ENCODE data around the gene PAMR1. TPM values are rescaled to one million over a fixed set of nuclear protein-coding genes. Genes with fewer than 3 reads are reported as not detected.
A peak's percentile ranks its signal among the peaks of the same experiment; 100 is the strongest.
"Not testable (repeated sequence)": the region's sequence is repeated elsewhere in the genome, so short reads cannot be mapped to it uniquely, and the experiment has no call there.

The PAMR1 gene
- total RNA-seq, 1 donor from 2014 or later, result 12.9 TPM

- no peak for DNase-seq
- H3K36me3 ChIP-seq, result no peaks in the 10 kb centered on the region
- intact Hi-C loops (cut with micrococcal nuclease), result no loop called here
These were observed 24.4 kb upstream of the PAMR1 start for GRCh38 chr11:35549787-35550186.

GRCh38 chr11:35548925-35549561, 23.6 kb upstream of the PAMR1 start:
- H3K4me1 ChIP-seq, result peaks cover 14% of the 10 kb centered on the region
- no peaks in the 10 kb centered on the region for H3K9me3 ChIP-seq (replicated peaks)
- DNase-seq, result no peak
- TF ChIP-seq, protein P1, sequence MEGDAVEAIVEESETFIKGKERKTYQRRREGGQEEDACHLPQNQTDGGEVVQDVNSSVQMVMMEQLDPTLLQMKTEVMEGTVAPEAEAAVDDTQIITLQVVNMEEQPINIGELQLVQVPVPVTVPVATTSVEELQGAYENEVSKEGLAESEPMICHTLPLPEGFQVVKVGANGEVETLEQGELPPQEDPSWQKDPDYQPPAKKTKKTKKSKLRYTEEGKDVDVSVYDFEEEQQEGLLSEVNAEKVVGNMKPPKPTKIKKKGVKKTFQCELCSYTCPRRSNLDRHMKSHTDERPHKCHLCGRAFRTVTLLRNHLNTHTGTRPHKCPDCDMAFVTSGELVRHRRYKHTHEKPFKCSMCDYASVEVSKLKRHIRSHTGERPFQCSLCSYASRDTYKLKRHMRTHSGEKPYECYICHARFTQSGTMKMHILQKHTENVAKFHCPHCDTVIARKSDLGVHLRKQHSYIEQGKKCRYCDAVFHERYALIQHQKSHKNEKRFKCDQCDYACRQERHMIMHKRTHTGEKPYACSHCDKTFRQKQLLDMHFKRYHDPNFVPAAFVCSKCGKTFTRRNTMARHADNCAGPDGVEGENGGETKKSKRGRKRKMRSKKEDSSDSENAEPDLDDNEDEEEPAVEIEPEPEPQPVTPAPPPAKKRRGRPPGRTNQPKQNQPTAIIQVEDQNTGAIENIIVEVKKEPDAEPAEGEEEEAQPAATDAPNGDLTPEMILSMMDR (IDR thresholded peaks at IDR 0.05; ENCODE audit: borderline replicate concordance), result no peak
- H3K27ac ChIP-seq (replicated peaks), result peak overlapping the region; percentile 42
- no peaks in the 10 kb centered on the region for H3K36me3 ChIP-seq
- intact Hi-C loops (cut with micrococcal nuclease), result no loop called here
- no peak overlapping the region for H3K4me3 ChIP-seq
- H3K27me3 ChIP-seq (ENCODE audit: low read depth), result peaks cover 45% of the 10 kb centered on the region

More at GRCh38 chr11:35549787-35550186, 24.4 kb upstream of the PAMR1 start:
- Histone ChIP-seq H3K27me3 (ENCODE audit: low read depth) (peaks cover 44% of the 10 kb centered on the region), H3K4me3 (no peak overlapping the region), H3K27ac (replicated peaks) (peak overlapping the region; percentile 42), H3K4me1 (peaks cover 14% of the 10 kb centered on the region), H3K9me3 (replicated peaks) (no peaks in the 10 kb centered on the region)
- TF ChIP-seq, protein P1 (IDR thresholded peaks at IDR 0.05; ENCODE audit: borderline replicate concordance), result no peak

DNA sequence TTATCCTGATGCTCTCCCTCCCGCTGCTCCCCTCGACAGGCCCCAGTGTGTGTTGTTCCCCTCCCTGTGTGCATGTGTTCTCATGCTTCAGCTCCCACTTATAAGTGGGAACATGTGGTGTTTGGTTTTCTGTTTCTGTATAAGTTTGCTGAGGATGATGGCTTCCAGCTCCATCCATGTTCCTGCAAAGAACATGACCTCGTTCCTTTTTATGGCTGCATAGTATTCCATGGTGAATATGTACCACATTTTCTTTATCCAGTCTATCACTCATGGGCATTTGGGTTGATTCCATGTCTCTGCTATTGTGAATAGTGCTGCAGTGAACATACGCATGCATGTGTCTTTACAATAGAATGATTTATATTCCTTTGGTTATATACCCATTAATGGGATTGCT, 22.6 kb upstream of the PAMR1 start:
- intact Hi-C loops (cut with micrococcal nuclease); H3K27ac ChIP-seq (replicated peaks); DNase-seq; H3K9me3 ChIP-seq (replicated peaks); H3K36me3 ChIP-seq; H3K4me3 ChIP-seq: not testable (repeated sequence)
- Histone ChIP-seq H3K4me1 (peaks cover 14% of the 10 kb centered on the region), H3K27me3 (ENCODE audit: low read depth) (peaks cover 45% of the 10 kb centered on the region)

GRCh38 chr11:35546317-35546716, 20.9 kb upstream of the PAMR1 start:
- H3K27ac ChIP-seq (replicated peaks), result peak overlapping the region; percentile 38
- H3K4me3 ChIP-seq, result no peak overlapping the region
- DNase-seq, result no peak
- TF ChIP-seq, protein P1 (IDR thresholded peaks at IDR 0.05; ENCODE audit: borderline replicate concordance), result no peak
- no peaks in the 10 kb centered on the region for H3K9me3 ChIP-seq (replicated peaks)
- H3K36me3 ChIP-seq, result no peaks in the 10 kb centered on the region
- H3K27me3 ChIP-seq (ENCODE audit: low read depth), result peaks cover 37% of the 10 kb centered on the region
- intact Hi-C loops (cut with micrococcal nuclease), result no loop called here
- H3K4me1 ChIP-seq, result peaks cover 20% of the 10 kb centered on the region

GRCh38 chr11:35545391-35546003, 20.1 kb upstream of the PAMR1 start:
- intact Hi-C loops (cut with micrococcal nuclease), result no loop called here
- no peak for DNase-seq
- H3K36me3 ChIP-seq, result no peaks in the 10 kb centered on the region
- no peak overlapping the region for H3K4me3 ChIP-seq
- TF ChIP-seq, protein P1 (IDR thresholded peaks at IDR 0.05; ENCODE audit: borderline replicate concordance), result no peak
- peaks cover 30% of the 10 kb centered on the region for H3K27me3 ChIP-seq (ENCODE audit: low read depth)
- H3K4me1 ChIP-seq, result peaks cover 24% of the 10 kb centered on the region
- no peak overlapping the region for H3K27ac ChIP-seq (replicated peaks)
- no peaks in the 10 kb centered on the region for H3K9me3 ChIP-seq (replicated peaks)

DNA sequence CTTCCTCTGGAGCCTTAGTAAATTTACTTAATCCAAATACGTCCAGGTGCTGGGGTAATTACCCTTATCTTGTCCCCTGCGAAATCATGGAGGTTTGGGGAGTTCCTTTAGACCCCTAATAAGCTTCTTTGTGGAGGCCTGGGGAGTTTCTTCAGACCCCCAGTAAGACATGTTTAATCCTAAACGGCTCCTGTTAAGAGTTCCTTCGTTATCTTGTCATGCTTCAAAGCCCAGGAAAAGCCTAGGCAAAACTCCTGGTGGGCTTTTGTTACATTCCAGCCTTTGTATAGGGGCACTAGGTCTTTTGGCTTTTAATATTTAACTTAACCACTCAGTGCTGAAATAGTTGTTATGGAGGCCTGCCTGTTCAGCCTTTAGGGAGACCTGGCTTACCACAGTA, 18.1 kb upstream of the PAMR1 start:
- DNase-seq, result no peak
- Histone ChIP-seq H3K27ac (replicated peaks) (no peak overlapping the region), H3K27me3 (ENCODE audit: low read depth) (peaks cover 40% of the 10 kb centered on the region), H3K4me1 (peaks cover 14% of the 10 kb centered on the region), H3K36me3 (no peaks in the 10 kb centered on the region), H3K4me3 (no peak overlapping the region), H3K9me3 (replicated peaks) (no peaks in the 10 kb centered on the region)
- TF ChIP-seq, protein P1 (IDR thresholded peaks at IDR 0.05; ENCODE audit: borderline replicate concordance), result no peak
- intact Hi-C loops (cut with micrococcal nuclease), result no loop called here

All from left ventricle myocardium inferior (tissue), 1 donor.